ENCODE results near the gene FOXJ2.

DNA sequence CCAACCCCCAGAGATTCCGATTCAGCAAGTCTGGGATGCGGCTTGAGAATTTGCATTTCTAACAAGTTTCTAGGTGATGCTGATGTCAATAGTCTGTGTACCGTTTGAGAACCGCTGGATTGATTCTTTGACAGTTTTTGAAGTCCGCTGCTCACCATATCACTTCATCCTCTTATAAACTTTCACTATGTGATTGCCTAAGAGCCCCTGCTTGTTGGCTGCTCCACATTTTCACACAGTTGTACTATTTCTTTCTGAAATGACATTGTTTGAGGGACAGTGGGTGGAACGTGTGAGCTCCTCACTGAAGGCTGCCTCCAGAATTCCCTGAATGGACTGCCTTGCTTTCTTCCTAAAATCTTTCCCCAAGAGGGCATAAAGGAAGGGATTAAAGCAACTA is 26.0 kb downstream of the FOXJ2 start:
- no peak for TF ChIP-seq POLR2A (IDR thresholded peaks at IDR 0.05; ENCODE audit: low read depth, low read length)
- TF ChIP-seq POLR2AphosphoS5 (IDR thresholded peaks at IDR 0.05; ENCODE audit: low read depth, low read length) = no peak
